IPS-11a (cell line): ENCODE measurements around the gene SORT1.
"Not testable (repeated sequence)": the region's sequence is repeated elsewhere in the genome, so short reads cannot be mapped to it uniquely, and the experiment has no call there.

Source experiments
- H3K4me3 ChIP-seq: one replicate; pipeline ENCODE4 v1.5.1; 2013; ENCODE audit warnings: low read depth, low read length, control low read depth

SORT1 gene

DNA sequence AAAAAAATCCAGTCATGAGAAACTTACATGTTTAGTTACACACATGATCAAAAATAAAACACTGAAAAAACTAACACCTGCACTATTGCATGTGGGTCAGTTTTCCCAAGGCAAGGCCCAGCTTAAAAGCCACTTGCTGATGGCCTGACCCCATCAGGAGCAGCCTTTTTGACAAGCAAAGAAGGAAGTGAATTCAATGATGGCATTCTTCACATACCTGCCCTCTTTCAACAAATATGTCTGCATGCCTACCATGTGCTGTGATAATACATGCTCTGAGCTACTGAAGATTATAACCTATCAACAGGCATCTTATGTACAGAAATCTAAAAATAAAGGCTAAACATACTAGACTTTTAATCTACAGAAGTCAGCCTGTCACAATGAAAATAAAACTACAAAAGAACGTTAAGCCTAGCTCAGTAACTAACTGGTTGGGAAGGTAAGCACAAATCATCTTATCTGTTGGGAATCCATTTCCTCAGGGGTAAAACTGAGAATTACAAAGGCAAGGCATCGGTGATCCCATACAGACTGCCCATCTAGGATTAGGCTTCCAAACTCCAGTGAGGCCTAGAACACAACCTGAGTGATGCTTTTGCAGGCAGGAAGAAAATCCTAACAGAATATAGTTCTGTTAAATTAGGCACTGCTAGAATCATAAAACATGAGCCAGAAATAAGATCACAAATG lies 14.5 kb downstream of the SORT1 start:
- no peak overlapping the region for H3K4me3 ChIP-seq

GRCh38 chr1:109381573-109381972 lies 16.1 kb downstream of the SORT1 start:
- H3K4me3 ChIP-seq = no peak overlapping the region

DNA sequence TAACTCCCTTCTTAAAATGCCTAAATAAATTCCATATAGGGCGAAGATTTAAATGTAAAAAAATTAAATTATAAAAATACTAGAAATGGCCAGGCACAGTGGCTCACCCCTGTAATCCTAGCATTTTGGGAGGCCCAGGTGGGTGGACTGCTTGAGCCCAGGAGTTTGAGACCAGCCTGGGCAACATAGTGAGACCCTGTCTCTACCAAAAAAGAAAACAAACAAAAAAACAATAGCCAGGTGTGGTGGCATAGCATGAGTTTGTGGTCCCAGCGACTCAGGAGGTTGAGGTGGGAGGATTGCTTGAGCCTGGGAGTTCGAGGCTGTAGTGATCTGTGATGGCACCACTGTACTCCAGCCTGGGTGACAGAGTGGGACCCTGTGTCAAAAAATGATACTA lies 17.8 kb downstream of the SORT1 start:
- no peak overlapping the region for H3K4me3 ChIP-seq

- H3K4me3 ChIP-seq = no peak overlapping the region
Observed at GRCh38 chr1:109379422-109379821, 18.3 kb downstream of the SORT1 start.

DNA sequence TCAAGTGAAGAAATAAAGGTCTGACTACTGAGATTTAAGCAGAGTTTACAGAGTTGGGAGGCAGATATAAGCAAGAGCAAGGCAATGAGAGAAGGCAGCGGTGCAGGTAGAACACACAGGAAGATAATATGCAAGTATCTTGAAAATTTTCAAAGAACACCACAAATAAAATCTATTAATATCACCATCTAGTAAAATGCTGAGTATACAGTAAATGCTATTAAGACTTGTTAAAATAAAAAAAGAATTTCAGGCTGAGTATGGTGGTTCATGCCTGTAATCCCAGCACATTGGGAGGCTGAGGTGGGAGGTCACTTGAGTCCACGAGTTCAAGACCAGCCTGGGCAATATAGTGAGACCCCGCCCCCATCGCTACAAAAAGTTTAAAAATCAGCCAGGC lies 20.0 kb downstream of the SORT1 start:
- no peak overlapping the region for H3K4me3 ChIP-seq

DNA sequence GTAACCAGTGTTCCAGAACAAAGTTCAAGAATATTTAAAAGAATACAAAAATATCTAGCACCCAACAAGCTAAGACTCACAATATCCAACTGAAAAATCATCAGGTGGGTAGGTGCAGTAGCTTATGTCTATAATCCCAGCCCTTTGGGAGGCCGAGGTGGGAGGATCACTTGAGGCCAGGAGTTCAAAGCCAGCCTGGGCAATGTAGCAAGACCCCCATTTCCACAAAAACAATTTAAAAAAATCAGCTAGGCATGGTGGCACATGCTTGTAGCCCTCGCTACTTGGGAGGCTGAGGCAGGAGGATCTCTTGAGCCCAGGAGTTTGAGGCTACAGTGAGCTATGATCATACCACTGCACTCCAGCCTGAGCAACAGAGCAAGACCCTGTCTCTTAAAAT lies 24.0 kb downstream of the SORT1 start:
- H3K4me3 ChIP-seq = not testable (repeated sequence)

- H3K4me3 ChIP-seq = no peak overlapping the region
Observed at GRCh38 chr1:109373126-109373525, 24.6 kb downstream of the SORT1 start.

GRCh38 chr1:109372281-109372680 lies 25.4 kb downstream of the SORT1 start:
- H3K4me3 ChIP-seq = no peak overlapping the region

- no peak overlapping the region for H3K4me3 ChIP-seq
Observed at GRCh38 chr1:109371341-109371739, 26.4 kb downstream of the SORT1 start.

DNA sequence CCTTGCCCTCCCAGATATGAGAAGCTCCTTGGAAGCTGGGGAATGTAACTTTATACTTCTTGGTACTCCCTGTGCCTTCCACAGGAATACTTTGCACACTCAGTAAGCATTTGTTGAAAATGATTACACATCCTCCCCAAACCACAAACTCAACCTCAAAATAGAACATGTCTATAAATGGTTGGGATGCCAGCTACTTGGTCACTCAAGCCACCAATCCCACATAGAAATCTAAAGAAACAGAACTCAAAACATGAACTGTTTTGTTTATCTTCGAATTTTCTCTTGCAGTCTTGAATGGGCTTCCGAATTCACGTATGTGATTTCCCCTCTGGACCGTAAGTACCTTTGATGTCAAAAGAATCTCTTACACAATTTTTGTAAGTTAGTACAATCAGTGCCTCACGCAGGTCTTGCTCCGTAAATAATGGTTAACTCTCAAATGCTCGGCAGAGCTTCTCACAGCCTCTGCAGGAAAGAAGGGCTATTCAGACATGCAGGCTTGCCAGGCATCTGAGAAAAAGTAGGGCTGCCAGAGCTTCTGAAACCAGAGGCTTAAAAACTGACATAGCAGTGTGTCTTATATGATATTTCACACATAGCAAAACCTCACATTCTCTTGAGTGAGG lies 26.9 kb downstream of the SORT1 start:
- no peak overlapping the region for H3K4me3 ChIP-seq

- H3K4me3 ChIP-seq = no peak overlapping the region
Observed at GRCh38 chr1:109369167-109369746, 28.5 kb downstream of the SORT1 start.

GRCh38 chr1:109368464-109368863 lies 29.3 kb downstream of the SORT1 start:
- H3K4me3 ChIP-seq = no peak overlapping the region

DNA sequence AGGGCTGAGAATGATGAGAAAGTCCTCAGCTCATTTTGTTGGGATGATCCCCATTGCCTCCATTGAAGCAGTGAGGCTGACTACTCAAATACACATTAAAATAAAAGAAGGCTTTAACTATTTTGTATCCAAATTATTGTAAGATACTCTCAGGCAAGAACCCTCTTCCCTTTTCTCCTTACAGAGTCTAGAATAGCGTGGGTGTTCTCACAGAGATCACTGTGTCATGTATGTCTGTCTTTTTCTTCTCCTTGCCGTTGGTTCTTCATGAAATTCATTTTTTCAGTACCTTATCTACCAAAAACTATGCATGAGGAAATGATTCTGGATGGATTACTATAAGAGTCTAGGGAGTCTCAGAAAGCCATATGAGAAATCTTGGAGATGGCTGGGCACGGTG lies 30.1 kb downstream of the SORT1 start:
- H3K4me3 ChIP-seq = no peak overlapping the region

GRCh38 chr1:109365642-109366204 lies 32.0 kb downstream of the SORT1 start:
- H3K4me3 ChIP-seq = no peak overlapping the region

- no peak overlapping the region for H3K4me3 ChIP-seq
Observed at GRCh38 chr1:109361649-109362048, 36.1 kb downstream of the SORT1 start.

DNA sequence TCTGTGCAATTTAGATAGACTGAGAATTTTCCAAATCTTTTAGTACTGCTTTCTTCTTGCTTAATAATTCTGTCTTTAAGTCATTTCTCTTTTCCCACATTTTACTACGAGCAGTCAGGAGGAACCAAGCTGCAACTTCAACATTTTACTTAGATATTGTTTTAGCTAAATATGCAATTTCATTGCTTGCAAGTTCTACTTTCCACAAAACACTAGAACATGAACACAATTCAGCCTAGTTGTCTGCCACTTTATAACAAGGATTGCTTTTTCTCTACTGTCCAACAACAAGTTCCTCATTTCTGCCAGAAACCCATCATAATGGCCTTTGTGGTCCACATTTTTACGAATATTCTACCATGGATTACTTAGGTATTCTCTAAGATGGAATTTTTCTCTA lies 36.6 kb downstream of the SORT1 start:
- no peak overlapping the region for H3K4me3 ChIP-seq

- no peak overlapping the region for H3K4me3 ChIP-seq
Observed at GRCh38 chr1:109357616-109358015, 40.1 kb downstream of the SORT1 start.

- no peak overlapping the region for H3K4me3 ChIP-seq
Observed at GRCh38 chr1:109356915-109357314, 40.8 kb downstream of the SORT1 start.

DNA sequence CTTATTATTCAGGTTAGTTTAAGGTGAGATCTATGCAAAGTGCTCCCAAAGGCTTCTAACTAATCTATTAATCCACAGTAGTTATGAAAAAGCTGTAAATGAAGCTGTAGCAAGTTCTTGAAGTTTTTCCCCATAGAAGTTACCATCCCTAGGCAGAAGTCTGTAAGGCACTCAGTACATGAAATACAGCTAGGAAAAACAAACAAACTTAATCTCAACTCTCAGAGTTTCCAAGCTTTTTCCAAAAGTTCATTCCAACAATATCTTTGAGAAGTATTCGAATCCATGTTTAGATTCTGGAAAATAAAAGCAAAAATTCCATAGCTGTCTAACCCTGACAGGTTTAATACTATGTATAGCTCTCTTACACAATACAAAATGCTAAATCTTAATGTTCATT lies 41.2 kb downstream of the SORT1 start:
- no peak overlapping the region for H3K4me3 ChIP-seq

DNA sequence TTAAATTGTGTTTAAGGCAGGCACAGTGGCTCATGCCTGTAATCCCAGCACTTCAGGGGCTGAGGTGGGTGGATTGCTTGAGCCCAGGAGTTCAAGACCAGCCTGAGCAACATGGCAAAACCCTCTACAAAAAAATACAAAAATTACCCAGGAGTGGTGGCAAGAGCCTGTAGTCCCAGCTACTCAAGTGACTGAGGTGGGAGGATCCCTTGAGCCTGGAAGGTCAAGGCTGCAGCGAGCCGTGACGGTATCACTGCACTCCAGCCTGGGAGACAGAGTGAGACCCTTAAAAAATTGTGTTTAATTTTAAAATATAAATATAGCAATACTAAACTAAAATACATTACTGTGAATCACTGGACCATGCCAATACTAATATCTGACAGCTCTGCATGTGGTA lies 42.8 kb downstream of the SORT1 start:
- no peak overlapping the region for H3K4me3 ChIP-seq

DNA sequence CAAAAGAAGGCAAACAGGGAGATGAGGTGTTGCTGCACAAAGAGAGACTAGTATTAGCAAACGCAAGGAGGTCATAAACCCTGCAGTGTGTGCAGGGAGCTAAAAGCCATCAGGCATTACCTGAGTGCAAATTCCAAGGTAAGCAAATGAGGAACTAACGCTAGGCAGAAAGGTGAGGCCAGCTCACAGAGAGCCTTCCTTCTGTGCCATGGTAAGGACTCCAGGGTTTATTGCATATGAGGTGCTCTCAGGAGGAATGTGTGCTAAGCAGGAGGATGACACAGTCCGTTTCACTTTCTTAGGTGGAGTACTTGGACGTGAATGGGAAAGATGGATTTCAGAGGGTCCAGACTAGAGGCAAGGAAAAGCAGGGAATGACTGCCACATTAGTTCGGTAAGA lies 46.3 kb downstream of the SORT1 start:
- H3K4me3 ChIP-seq = no peak overlapping the region

- H3K4me3 ChIP-seq = no peak overlapping the region
Observed at GRCh38 chr1:109350655-109351054, 47.1 kb downstream of the SORT1 start.
